Left ventricle myocardium inferior (tissue), 1 donor: Measurements from ENCODE around the gene PIEZO2. TPM values are rescaled to one million over a fixed set of nuclear protein-coding genes. Genes with fewer than 3 reads are reported as not detected.

Experiments used
- DNase-seq: peaks from one replicate; pipeline ENCODE4 v3.0.0-alpha.2; 2020
- H3K27ac ChIP-seq: fragments of 200-600 bp; replicated peaks from 2 replicates; pipeline ENCODE4 v1.8.0; 2021
- H3K27me3 ChIP-seq: fragments of 200-600 bp; 2 replicates; pipeline ENCODE4 v1.8.0; 2021; ENCODE audit warnings: low read depth
- H3K36me3 ChIP-seq: fragments of 200-600 bp; 2 replicates; pipeline ENCODE4 v1.8.0; 2021
- H3K4me1 ChIP-seq: fragments of 200-600 bp; 2 replicates; pipeline ENCODE4 v1.8.0; 2021
- H3K4me3 ChIP-seq: fragments of 200-600 bp; 2 replicates; pipeline ENCODE4 v1.8.0; 2021; ENCODE audit warnings: mild to moderate bottlenecking, moderate library complexity
- H3K9me3 ChIP-seq: fragments of 200-600 bp; replicated peaks from 2 replicates; pipeline ENCODE4 v1.8.0; 2021
- intact Hi-C: fragments of 100-400 bp; cut with micrococcal nuclease; formaldehyde crosslinking; loops from one replicate; pipeline ENCODE4 v1.11.0; 2022
- total RNA-seq: library from RNA; stranded (reverse); fragmentation: NEBNext Ultra II Directional; extraction: Animal tissue kit (Norgen Biotek cat#: 25700); gene quantifications from one replicate; pipeline ENCODE4 v1.2.1, GENCODE V29; 2021
- TF ChIP-seq, protein P1 (sequence below): fragments of 200-600 bp; IDR thresholded peaks from 2 replicates; pipeline ENCODE4 v1.8.0; 2021; ENCODE audit warnings: antibody characterized with exemption, mild to moderate bottlenecking, borderline replicate concordance
- donor health status: DM: no; HTN: yes; CAD: no; lungs with severe emphysema.

The PIEZO2 gene
- total RNA-seq, 1 donor from 2014 or later: 0.33 TPM

DNA sequence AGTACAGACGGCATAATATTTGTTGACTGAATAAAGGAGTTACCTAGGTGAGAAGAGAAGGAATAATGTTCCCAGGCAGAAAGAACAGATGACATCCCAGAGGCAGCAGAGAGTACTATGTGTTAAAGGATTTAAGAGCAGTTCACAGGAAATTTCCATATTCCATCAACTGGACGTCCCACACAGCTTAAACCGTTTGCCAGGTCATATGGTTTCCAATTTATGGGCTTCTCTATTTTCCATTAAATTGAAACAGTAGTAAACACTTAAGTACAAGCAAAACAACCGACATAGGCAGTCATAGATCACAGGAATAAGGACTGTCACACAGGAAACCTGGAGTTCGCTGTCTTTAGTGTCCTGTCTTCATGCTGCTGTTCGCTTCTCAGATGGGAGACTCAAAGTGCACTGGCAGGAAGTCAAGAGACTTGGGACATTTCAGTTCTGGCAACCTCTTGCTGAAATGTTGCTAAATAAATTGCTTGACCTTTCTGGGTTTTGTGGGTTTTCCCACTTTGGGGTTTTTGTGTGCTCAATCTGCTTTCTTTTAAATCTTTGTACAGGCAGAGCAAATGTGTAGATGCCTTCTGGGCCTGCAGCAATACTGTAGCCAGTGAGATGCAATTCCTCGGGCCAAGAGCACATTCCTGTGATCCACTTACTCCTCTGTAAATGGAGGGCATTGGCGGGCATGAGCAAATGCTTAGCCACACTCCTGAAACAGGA, 5.8 kb upstream of the PIEZO2 start:
- TF ChIP-seq, protein P1, sequence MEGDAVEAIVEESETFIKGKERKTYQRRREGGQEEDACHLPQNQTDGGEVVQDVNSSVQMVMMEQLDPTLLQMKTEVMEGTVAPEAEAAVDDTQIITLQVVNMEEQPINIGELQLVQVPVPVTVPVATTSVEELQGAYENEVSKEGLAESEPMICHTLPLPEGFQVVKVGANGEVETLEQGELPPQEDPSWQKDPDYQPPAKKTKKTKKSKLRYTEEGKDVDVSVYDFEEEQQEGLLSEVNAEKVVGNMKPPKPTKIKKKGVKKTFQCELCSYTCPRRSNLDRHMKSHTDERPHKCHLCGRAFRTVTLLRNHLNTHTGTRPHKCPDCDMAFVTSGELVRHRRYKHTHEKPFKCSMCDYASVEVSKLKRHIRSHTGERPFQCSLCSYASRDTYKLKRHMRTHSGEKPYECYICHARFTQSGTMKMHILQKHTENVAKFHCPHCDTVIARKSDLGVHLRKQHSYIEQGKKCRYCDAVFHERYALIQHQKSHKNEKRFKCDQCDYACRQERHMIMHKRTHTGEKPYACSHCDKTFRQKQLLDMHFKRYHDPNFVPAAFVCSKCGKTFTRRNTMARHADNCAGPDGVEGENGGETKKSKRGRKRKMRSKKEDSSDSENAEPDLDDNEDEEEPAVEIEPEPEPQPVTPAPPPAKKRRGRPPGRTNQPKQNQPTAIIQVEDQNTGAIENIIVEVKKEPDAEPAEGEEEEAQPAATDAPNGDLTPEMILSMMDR: no peak
- H3K4me1 ChIP-seq: no peaks in the 10 kb centered on the region
- intact Hi-C loops: no loop called here
- peaks cover 86% of the 10 kb centered on the region for H3K27me3 ChIP-seq
- H3K36me3 ChIP-seq: no peaks in the 10 kb centered on the region
- no peak overlapping the region for H3K4me3 ChIP-seq
- no peak for DNase-seq
- H3K9me3 ChIP-seq: no peaks in the 10 kb centered on the region
- H3K27ac ChIP-seq: no peak overlapping the region

DNA sequence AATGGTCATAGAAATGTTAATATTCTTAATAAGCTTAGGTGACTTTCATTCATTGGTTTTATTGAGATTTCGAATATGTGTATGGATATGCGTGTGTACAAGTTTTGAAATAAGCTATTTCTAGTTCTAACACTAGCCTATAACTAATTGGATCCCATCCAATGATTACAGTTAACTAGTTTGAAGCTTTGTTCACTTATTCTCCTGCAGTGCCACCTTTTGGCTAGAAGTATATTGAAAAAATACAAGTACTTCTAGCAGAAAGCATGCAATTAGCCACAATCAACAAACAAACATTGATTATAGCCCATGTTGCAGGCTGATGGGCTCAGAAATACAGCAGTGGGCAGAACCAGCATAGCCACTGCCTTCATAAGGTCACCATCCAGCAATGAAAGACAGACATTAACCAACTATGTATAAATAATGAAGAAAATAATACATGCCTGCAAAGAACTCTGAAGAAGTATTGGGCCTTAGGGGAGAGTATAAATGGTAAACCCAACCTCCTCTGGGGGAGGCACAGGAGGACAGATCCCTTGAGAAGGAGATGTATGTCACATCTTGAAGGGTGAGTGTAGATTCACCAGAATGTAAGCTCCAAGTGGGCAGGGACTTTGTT, 5.1 kb upstream of the PIEZO2 start:
- no peaks in the 10 kb centered on the region for H3K9me3 ChIP-seq
- H3K27ac ChIP-seq: no peak overlapping the region
- H3K4me1 ChIP-seq: peaks cover 4% of the 10 kb centered on the region
- H3K27me3 ChIP-seq: peaks cover 88% of the 10 kb centered on the region
- intact Hi-C loops: no loop called here
- H3K36me3 ChIP-seq: no peaks in the 10 kb centered on the region
- TF ChIP-seq, protein P1: peak; percentile 59
- DNase-seq: no peak
- H3K4me3 ChIP-seq: no peak overlapping the region

DNA sequence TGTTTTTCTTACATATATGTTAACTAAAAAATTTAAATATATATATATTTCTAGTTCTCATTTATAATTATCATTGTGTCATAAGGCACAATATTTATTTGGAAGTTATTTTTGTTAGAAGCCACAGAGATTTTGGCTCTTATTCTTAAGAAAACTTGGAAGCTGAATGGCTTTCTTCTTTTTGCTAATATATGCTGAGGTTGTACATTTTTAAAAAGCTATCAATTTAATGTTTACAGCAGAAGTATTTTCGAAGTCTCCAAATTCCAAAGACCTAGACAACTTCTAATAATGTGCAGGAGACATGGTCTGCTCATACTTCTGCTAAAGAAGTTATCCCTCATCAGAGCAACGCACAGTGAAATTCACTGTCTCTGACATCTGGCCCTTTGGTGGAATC, 3.7 kb upstream of the PIEZO2 start:
- Histone ChIP-seq H3K27ac (no peak overlapping the region), H3K4me3 (no peak overlapping the region), H3K36me3 (no peaks in the 10 kb centered on the region), H3K9me3 (no peaks in the 10 kb centered on the region), H3K27me3 (peaks cover 89% of the 10 kb centered on the region), H3K4me1 (peaks cover 18% of the 10 kb centered on the region)
- DNase-seq: no peak
- intact Hi-C loops: no loop called here
- TF ChIP-seq, protein P1: no peak

DNA sequence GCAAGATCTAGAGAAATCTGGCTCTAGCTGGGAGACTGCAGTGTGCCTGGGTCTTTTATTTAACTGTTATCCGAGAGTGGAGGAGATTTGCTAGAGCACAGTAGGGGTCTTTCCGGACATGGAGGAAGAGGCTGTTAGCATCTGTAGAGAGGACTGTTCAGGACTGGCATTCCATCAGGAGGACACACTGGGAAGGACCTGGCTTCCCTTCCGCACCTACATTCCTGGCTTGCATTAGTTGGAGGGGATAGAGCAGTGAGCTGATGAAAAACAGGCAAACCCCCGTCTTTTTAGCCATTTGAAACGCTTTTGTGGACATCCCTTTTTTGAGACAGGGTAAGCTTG, 874 bp upstream of the PIEZO2 start:
- H3K9me3 ChIP-seq: no peaks in the 10 kb centered on the region
- intact Hi-C loops: no loop called here
- H3K4me3 ChIP-seq: no peak overlapping the region
- H3K27me3 ChIP-seq: peaks cover 95% of the 10 kb centered on the region
- no peak overlapping the region for H3K27ac ChIP-seq
- no peaks in the 10 kb centered on the region for H3K36me3 ChIP-seq
- H3K4me1 ChIP-seq: peaks cover 31% of the 10 kb centered on the region
- TF ChIP-seq, protein P1: no peak
- no peak for DNase-seq

DNA sequence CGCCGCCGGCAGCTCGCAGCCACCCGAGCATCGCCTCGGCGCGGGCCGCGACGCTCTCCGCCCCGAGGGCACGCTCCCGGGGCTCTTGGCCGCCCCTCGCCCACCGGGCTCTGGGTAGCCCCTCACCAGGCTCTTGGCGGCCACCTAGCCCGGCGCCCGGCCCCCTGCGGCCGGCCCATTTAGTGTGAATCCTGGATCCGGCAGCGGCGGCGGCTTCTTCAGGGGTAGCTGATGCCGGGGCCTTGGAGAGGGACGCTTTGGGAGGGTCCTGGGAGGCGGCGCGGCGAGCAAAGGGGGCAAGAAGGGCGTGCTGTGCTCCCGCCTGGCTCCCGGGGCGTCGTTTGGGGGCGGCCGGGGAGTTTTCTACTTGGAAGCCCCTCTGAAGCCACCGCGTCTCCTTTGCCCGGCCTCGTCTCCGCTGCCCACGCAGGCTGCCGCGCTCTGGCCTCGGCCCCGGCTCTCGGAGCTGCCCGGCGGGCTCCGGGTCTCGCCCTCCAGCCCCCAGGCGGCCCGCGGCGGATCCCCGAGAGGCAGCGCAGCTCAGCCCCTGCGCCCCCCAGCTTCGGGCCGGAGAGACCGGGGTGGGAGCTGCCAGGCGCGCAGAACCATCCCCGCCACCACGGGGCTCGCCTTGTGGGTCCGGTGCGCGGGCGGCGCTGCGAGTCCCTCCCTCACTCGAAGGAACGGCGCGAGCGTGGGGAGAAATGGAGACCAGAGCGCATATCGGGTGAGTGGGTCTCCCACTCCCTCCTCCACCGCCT, 509 bp downstream of the PIEZO2 start:
- intact Hi-C loops: no loop called here
- DNase-seq: no peak
- no peak overlapping the region for H3K27ac ChIP-seq

More for the DNA sequence above, 509 bp downstream of the PIEZO2 start:
- Histone ChIP-seq H3K4me1 (peaks cover 31% of the 10 kb centered on the region), H3K4me3 (peak overlapping the region; percentile 61), H3K27me3 (peaks cover 94% of the 10 kb centered on the region), H3K36me3 (no peaks in the 10 kb centered on the region), H3K9me3 (no peaks in the 10 kb centered on the region)
- TF ChIP-seq, protein P1: no peak
